CD14-positive monocyte (primary cell): ENCODE measurements around the gene AEBP2. TPM values are rescaled to one million over a fixed set of nuclear protein-coding genes. Genes with fewer than 3 reads are reported as not detected.
A peak's percentile ranks its signal among the peaks of the same experiment; 100 is the strongest.

Experiments used
- DNase-seq, 3 donors: peaks; one replicate each; pipeline ENCODE4 v3.0.0-alpha.2; 2011 to 2022
- H2AFZ ChIP-seq: 2 replicates; pipeline ENCODE4 v1.6.0; 2012; ENCODE audit warnings: mild to moderate bottlenecking, low read depth, low read length, inconsistent platforms; ENCODE audit not compliant: insufficient read depth, poor library complexity, severe bottlenecking
- H3K27ac ChIP-seq, 2 donors: 1 replicate in 1 of 2; 2 replicates in 1 of 2; pipeline ENCODE4 v1.5.1; 2012 to 2013; ENCODE audit warnings: low read length in 2 of 2, control low read depth in 1 of 2, inconsistent platforms in 1 of 2, low read depth in 1 of 2, mild to moderate bottlenecking in 1 of 2
- H3K27me3 ChIP-seq, 2 donors: one replicate each; pipeline versions ENCODE4 v1.6.0 to v1.6.1; 2011 to 2013; ENCODE audit warnings: low read length in 2 of 2; ENCODE audit not compliant: control insufficient read depth in 2 of 2, insufficient read depth in 2 of 2
- H3K36me3 ChIP-seq, 2 donors: replicated peaks in 1 of 2; 1 replicate in 1 of 2; 2 replicates in 1 of 2; pipeline versions ENCODE4 v1.5.1 to v1.6.1; 2012 to 2013; ENCODE audit warnings: low read length in 2 of 2, control low read depth in 1 of 2, inconsistent platforms in 1 of 2, mild to moderate bottlenecking in 1 of 2; ENCODE audit not compliant: insufficient read depth in 2 of 2, control insufficient read depth in 1 of 2
- H3K4me1 ChIP-seq, 2 donors: 1 replicate in 1 of 2; 2 replicates in 1 of 2; pipeline versions ENCODE4 v1.5.1 to v1.6.1; 2012 to 2013; ENCODE audit warnings: low read length in 2 of 2, control low read depth in 1 of 2, inconsistent platforms in 1 of 2, mild to moderate bottlenecking in 1 of 2, moderate library complexity in 1 of 2; ENCODE audit not compliant: insufficient read depth in 2 of 2, control insufficient read depth in 1 of 2
- H3K4me2 ChIP-seq: replicated peaks from 2 replicates; pipeline ENCODE3; 2012; ENCODE audit warnings: low read length, moderate library complexity, mild to moderate bottlenecking; ENCODE audit not compliant: poor library complexity, severe bottlenecking; ENCODE audit errors: extremely low read depth
- H3K4me3 ChIP-seq, 3 experiments: fragments of 200-600 bp in 1 of 3; sonication (generic) in 1 of 3; replicated peaks in 1 of 3; 1 replicate in 2 of 3; 2 replicates in 1 of 3; pipeline ENCODE4 v1.5.1; 2011 to 2013; ENCODE audit warnings: low read length in 3 of 3, mild to moderate bottlenecking in 3 of 3, control low read depth in 2 of 3, low read depth in 2 of 3, inconsistent platforms in 1 of 3, moderate library complexity in 1 of 3
- H3K79me2 ChIP-seq: 2 replicates; pipeline ENCODE4 v1.6.0; 2012; ENCODE audit warnings: mild to moderate bottlenecking, control low read depth, inconsistent platforms, low read length, moderate library complexity; ENCODE audit not compliant: insufficient read depth
- H3K9ac ChIP-seq: 2 replicates; pipeline ENCODE4 v1.6.0; 2017; ENCODE audit warnings: low read length, mild to moderate bottlenecking; ENCODE audit not compliant: insufficient read depth, poor library complexity, severe bottlenecking
- H3K9me3 ChIP-seq, 2 donors: replicated peaks in 1 of 2; 1 replicate in 1 of 2; 2 replicates in 1 of 2; pipeline versions ENCODE4 v1.5.1 to v1.6.1; 2012 to 2013; ENCODE audit warnings: low read length in 2 of 2, control low read depth in 1 of 2; ENCODE audit not compliant: control insufficient read depth in 1 of 2, insufficient read depth in 1 of 2
- H4K20me1 ChIP-seq: 2 replicates; pipeline ENCODE4 v1.6.0; 2012; ENCODE audit warnings: mild to moderate bottlenecking, low read length, control low read depth, moderate library complexity; ENCODE audit not compliant: insufficient read depth
- H3K27ac Mint-ChIP-seq, 7 donors: one replicate each; pipeline ENCODE4 v1.8.0; 2020; ENCODE audit warnings: mild to moderate bottlenecking in 7 of 7, mixed read lengths in 7 of 7, moderate library complexity in 6 of 7, inconsistent platforms in 2 of 7
- H3K27me3 Mint-ChIP-seq, 3 donors: one replicate each; pipeline ENCODE4 v1.8.0; 2021 to 2022; ENCODE audit warnings: low read depth in 3 of 3, mild to moderate bottlenecking in 3 of 3, mixed read lengths in 3 of 3, moderate library complexity in 3 of 3, inconsistent platforms in 1 of 3
- H3K36me3 Mint-ChIP-seq, 2 donors: one replicate each; pipeline ENCODE4 v1.8.0; 2020; ENCODE audit warnings: mixed read lengths in 2 of 2, inconsistent platforms in 1 of 2, mild to moderate bottlenecking in 1 of 2
- H3K4me1 Mint-ChIP-seq: one replicate; pipeline ENCODE4 v1.8.0; 2020; ENCODE audit warnings: mild to moderate bottlenecking, mixed read lengths
- H3K4me3 Mint-ChIP-seq, 2 donors: one replicate each; pipeline ENCODE4 v1.8.0; 2020; ENCODE audit warnings: mild to moderate bottlenecking in 2 of 2, mixed read lengths in 2 of 2, moderate library complexity in 1 of 2
- H3K9me3 Mint-ChIP-seq, 7 donors: one replicate each; pipeline ENCODE4 v1.8.0; 2020 to 2022; ENCODE audit warnings: mixed read lengths in 7 of 7, mild to moderate bottlenecking in 6 of 7, moderate library complexity in 6 of 7, inconsistent platforms in 2 of 7
- CTCF ChIP-seq: fragments of 200-600 bp; IDR thresholded peaks from one replicate; pipeline ENCODE4 v1.8.0; 2022; ENCODE audit warnings: antibody characterized with exemption, mild to moderate bottlenecking
- WGBS: methylation state at CpG from one replicate; pipeline ENCODE4 v1.1.5; 2013; ENCODE audit warnings: missing lambda C conversion rate; ENCODE audit not compliant: insufficient coverage; 5-methylcytosine and 5-hydroxymethylcytosine counted together
- intact Hi-C, 2 donors: fragments of 100-400 bp; cut with micrococcal nuclease; formaldehyde crosslinking; loops; one replicate each; pipeline versions ENCODE4 v1.15.0 to v1.15.1; 2023
- polyA plus RNA-seq, 3 donors: library from polyadenylated mRNA; depleted of rRNA in 1 of 3; unstranded in 2 of 3; stranded (reverse) in 1 of 3; fragments of 300-500 nt in 2 of 3; fragments of >200 nt in 1 of 3; fragmentation: Illumina TruSeq in 2 of 3; gene quantifications; 1 replicate in 2 of 3; 2 replicates in 1 of 3; pipeline ENCODE4 v1.2.3, GENCODE V29; 2012 to 2021

Gene AEBP2
- polyA plus RNA-seq, 3 donors: 3.0 to 8.0 (median 4.4) TPM

GRCh38 chr12:19482036-19482435 is 42.7 kb downstream of the AEBP2 start:
- no peak overlapping the region for H3K4me3 ChIP-seq
- DNase-seq: no peak
- H3K4me2 ChIP-seq: no peak overlapping the region
- H3K9ac ChIP-seq: no peak overlapping the region
- TF ChIP-seq CTCF: no peak
- peak overlapping the region in 1 of 2 donors; percentile 49 for H3K27ac ChIP-seq
- Mint-ChIP-seq H3K4me1 (peaks cover 22% of the 10 kb centered on the region), H3K27ac (peak overlapping the region in 3 of 7 donors; percentile 12 to 52 (median 27)), H3K36me3 (peaks cover 47 to 90% of the 10 kb centered on the region in 2 donors), H3K9me3 (peaks cover 5 to 18% (median 11%) of the 10 kb centered on the region in 7 donors), H3K4me3 (no peak overlapping the region), H3K27me3 (no peaks in the 10 kb centered on the region)
- peaks cover 82% of the 10 kb centered on the region for H3K79me2 ChIP-seq
- WGBS: 90% methylated on average over 2 of the region's 3 CpGs
- H4K20me1 ChIP-seq: peaks cover 60% of the 10 kb centered on the region
- intact Hi-C loops: no loop called here
- H3K4me1 ChIP-seq: no peaks in the 10 kb centered on the region
- peaks cover 7 to 8% of the 10 kb centered on the region in 2 donors for H3K9me3 ChIP-seq
- no peak overlapping the region for H2AFZ ChIP-seq
- peaks cover 0 to 39% of the 10 kb centered on the region in 2 donors for H3K36me3 ChIP-seq
- H3K27me3 ChIP-seq: no peaks in the 10 kb centered on the region

GRCh38 chr12:19482551-19483109 is 43.3 kb downstream of the AEBP2 start:
- H3K36me3 ChIP-seq: peaks cover 0 to 34% of the 10 kb centered on the region in 2 donors
- peak in 1 of 3 donors; percentile 8 for DNase-seq
- H3K27me3 ChIP-seq: no peaks in the 10 kb centered on the region
- H4K20me1 ChIP-seq: peaks cover 58% of the 10 kb centered on the region
- Mint-ChIP-seq H3K36me3 (peaks cover 41 to 87% of the 10 kb centered on the region in 2 donors), H3K9me3 (peaks cover 5 to 18% (median 11%) of the 10 kb centered on the region in 7 donors), H3K4me3 (peak overlapping the region in 1 of 2 donors; percentile 4), H3K4me1 (peaks cover 22% of the 10 kb centered on the region), H3K27me3 (no peaks in the 10 kb centered on the region), H3K27ac (peak overlapping the region in 4 of 7 donors; percentile 27 to 80 (median 66))
- no peak overlapping the region for H3K4me2 ChIP-seq
- H3K4me1 ChIP-seq: no peaks in the 10 kb centered on the region
- no peak overlapping the region for H2AFZ ChIP-seq
- peak overlapping the region; percentile 25 to 49 for H3K27ac ChIP-seq
- peaks cover 79% of the 10 kb centered on the region for H3K79me2 ChIP-seq
- peaks cover 7 to 8% of the 10 kb centered on the region in 2 donors for H3K9me3 ChIP-seq
- WGBS: 72% methylated on average over 7 of the region's 9 CpGs
- intact Hi-C loops: no loop called here
- H3K4me3 ChIP-seq: no peak overlapping the region
- H3K9ac ChIP-seq: no peak overlapping the region
- TF ChIP-seq CTCF: no peak
